KMS-11 (cell line): ENCODE results near the gene NRIP2.

Experiments
- H2AFZ ChIP-seq: fragments of 200-600 bp; sonication (generic); 2 replicates; pipeline ENCODE4 v1.6.1; 2016; ENCODE audit warnings: antibody characterized with exemption, mixed run types, low read depth
- H3K27ac ChIP-seq: fragments of 200-600 bp; sonication (generic); 2 replicates; pipeline ENCODE4 v1.6.1; 2016; ENCODE audit warnings: mild to moderate bottlenecking, mixed run types
- H3K27me3 ChIP-seq: fragments of 200-600 bp; sonication (generic); 2 replicates; pipeline ENCODE4 v1.6.1; 2017; ENCODE audit warnings: mild to moderate bottlenecking, low read depth, mixed run types, moderate library complexity; ENCODE audit not compliant: insufficient read depth
- H3K36me3 ChIP-seq: fragments of 200-600 bp; sonication (generic); 2 replicates; pipeline ENCODE4 v1.6.1; 2017; ENCODE audit warnings: mild to moderate bottlenecking, mixed run types; ENCODE audit not compliant: insufficient read depth
- H3K4me1 ChIP-seq: fragments of 200-600 bp; sonication (generic); 2 replicates; pipeline ENCODE4 v1.6.1; 2016; ENCODE audit warnings: mild to moderate bottlenecking, low read depth, mixed run types; ENCODE audit not compliant: poor library complexity, severe bottlenecking
- H3K4me2 ChIP-seq: fragments of 200-600 bp; sonication (generic); 2 replicates; pipeline ENCODE4 v1.7.0; 2016; ENCODE audit warnings: mild to moderate bottlenecking, mixed run types
- H3K4me3 ChIP-seq: fragments of 200-600 bp; sonication (generic); IDR thresholded peaks from 2 replicates; pipeline ENCODE4 v1.6.1; 2017; ENCODE audit warnings: low read depth, low read length, mixed read lengths; ENCODE audit not compliant: insufficient read depth
- H3K79me2 ChIP-seq: fragments of 200-600 bp; sonication (generic); 2 replicates; pipeline ENCODE4 v1.6.1; 2016; ENCODE audit warnings: low read depth, mixed run types; ENCODE audit not compliant: insufficient read depth
- H3K9ac ChIP-seq: fragments of 200-600 bp; sonication (generic); 2 replicates; pipeline ENCODE4 v1.6.1; 2016; ENCODE audit warnings: mild to moderate bottlenecking, mixed run types
- H4K20me1 ChIP-seq: fragments of 200-600 bp; sonication (generic); 2 replicates; pipeline ENCODE4 v1.6.1; 2016; ENCODE audit warnings: mild to moderate bottlenecking, mixed run types; ENCODE audit not compliant: insufficient read depth
- TF ChIP-seq, protein P1 (sequence below): fragments of 200-600 bp; sonication (generic); conservative IDR thresholded peaks from 2 replicates; pipeline ENCODE4 v1.6.1; 2017; ENCODE audit warnings: low read depth, mild to moderate bottlenecking, antibody characterized with exemption, low read length, moderate library complexity, mixed read lengths

The NRIP2 gene

GRCh38 chr12:2841056-2841650, 6.3 kb upstream of the NRIP2 start:
- Histone ChIP-seq H3K79me2 (no peaks in the 10 kb centered on the region), H2AFZ (no peak overlapping the region), H4K20me1 (no peaks in the 10 kb centered on the region), H3K9ac (no peak overlapping the region), H3K27me3 (no peaks in the 10 kb centered on the region), H3K4me2 (no peak overlapping the region), H3K4me3 (no peak overlapping the region), H3K4me1 (no peaks in the 10 kb centered on the region), H3K36me3 (no peaks in the 10 kb centered on the region), H3K27ac (no peak overlapping the region)
- TF ChIP-seq, protein P1, sequence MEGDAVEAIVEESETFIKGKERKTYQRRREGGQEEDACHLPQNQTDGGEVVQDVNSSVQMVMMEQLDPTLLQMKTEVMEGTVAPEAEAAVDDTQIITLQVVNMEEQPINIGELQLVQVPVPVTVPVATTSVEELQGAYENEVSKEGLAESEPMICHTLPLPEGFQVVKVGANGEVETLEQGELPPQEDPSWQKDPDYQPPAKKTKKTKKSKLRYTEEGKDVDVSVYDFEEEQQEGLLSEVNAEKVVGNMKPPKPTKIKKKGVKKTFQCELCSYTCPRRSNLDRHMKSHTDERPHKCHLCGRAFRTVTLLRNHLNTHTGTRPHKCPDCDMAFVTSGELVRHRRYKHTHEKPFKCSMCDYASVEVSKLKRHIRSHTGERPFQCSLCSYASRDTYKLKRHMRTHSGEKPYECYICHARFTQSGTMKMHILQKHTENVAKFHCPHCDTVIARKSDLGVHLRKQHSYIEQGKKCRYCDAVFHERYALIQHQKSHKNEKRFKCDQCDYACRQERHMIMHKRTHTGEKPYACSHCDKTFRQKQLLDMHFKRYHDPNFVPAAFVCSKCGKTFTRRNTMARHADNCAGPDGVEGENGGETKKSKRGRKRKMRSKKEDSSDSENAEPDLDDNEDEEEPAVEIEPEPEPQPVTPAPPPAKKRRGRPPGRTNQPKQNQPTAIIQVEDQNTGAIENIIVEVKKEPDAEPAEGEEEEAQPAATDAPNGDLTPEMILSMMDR: no peak

GRCh38 chr12:2836574-2836973, 1.7 kb upstream of the NRIP2 start:
- Histone ChIP-seq H3K79me2 (no peaks in the 10 kb centered on the region), H4K20me1 (no peaks in the 10 kb centered on the region), H3K27ac (no peak overlapping the region), H2AFZ (no peak overlapping the region), H3K4me2 (no peak overlapping the region), H3K36me3 (no peaks in the 10 kb centered on the region), H3K4me1 (no peaks in the 10 kb centered on the region), H3K9ac (no peak overlapping the region), H3K27me3 (no peaks in the 10 kb centered on the region), H3K4me3 (no peak overlapping the region)
- TF ChIP-seq, protein P1: no peak

- Histone ChIP-seq H3K27ac (no peak overlapping the region), H3K4me2 (no peak overlapping the region)
Measured at GRCh38 chr12:2835691-2836403, 1.0 kb upstream of the NRIP2 start.

GRCh38 chr12:2833810-2834209, 1.0 kb downstream of the NRIP2 start:
- no peaks in the 10 kb centered on the region for H3K36me3 ChIP-seq
- no peaks in the 10 kb centered on the region for H3K27me3 ChIP-seq
- H3K27ac ChIP-seq: no peak overlapping the region
- no peak overlapping the region for H3K4me3 ChIP-seq
- no peak overlapping the region for H3K9ac ChIP-seq
- H3K4me1 ChIP-seq: no peaks in the 10 kb centered on the region
- H3K4me2 ChIP-seq: no peak overlapping the region
- no peak overlapping the region for H2AFZ ChIP-seq
- TF ChIP-seq, protein P1: no peak
- no peaks in the 10 kb centered on the region for H3K79me2 ChIP-seq
- no peaks in the 10 kb centered on the region for H4K20me1 ChIP-seq

More at GRCh38 chr12:2835691-2836403, 1.0 kb upstream of the NRIP2 start:
- no peaks in the 10 kb centered on the region for H3K36me3 ChIP-seq
- TF ChIP-seq, protein P1: no peak
- H2AFZ ChIP-seq: no peak overlapping the region
- H3K9ac ChIP-seq: no peak overlapping the region
- no peaks in the 10 kb centered on the region for H4K20me1 ChIP-seq
- H3K4me3 ChIP-seq: no peak overlapping the region
- H3K27me3 ChIP-seq: no peaks in the 10 kb centered on the region
- no peaks in the 10 kb centered on the region for H3K79me2 ChIP-seq
- H3K4me1 ChIP-seq: no peaks in the 10 kb centered on the region
